Nephron progenitor cell (in vitro differentiated cells): ENCODE measurements around the gene SRY.
"Not testable (repeated sequence)": the region's sequence is repeated elsewhere in the genome, so short reads cannot be mapped to it uniquely, and the experiment has no call there.

Experiments used
- DNase-seq: peaks from one replicate; pipeline ENCODE4 v3.0.0; 2021
- H3K27ac Mint-ChIP-seq: 2 replicates; pipeline ENCODE4 v1.8.0; 2021; ENCODE audit warnings: mild to moderate bottlenecking, moderate library complexity, mixed read lengths
- H3K27me3 Mint-ChIP-seq: 2 replicates; pipeline ENCODE4 v1.8.0; 2021; ENCODE audit warnings: mild to moderate bottlenecking, low read depth, mixed read lengths; ENCODE audit not compliant: poor library complexity
- H3K36me3 Mint-ChIP-seq: 2 replicates; pipeline ENCODE4 v1.8.0; 2021; ENCODE audit warnings: low read depth, mixed read lengths
- H3K4me1 Mint-ChIP-seq: 2 replicates; pipeline ENCODE4 v1.8.0; 2021; ENCODE audit warnings: mixed read lengths
- H3K4me3 Mint-ChIP-seq: 2 replicates; pipeline ENCODE4 v1.8.0; 2021; ENCODE audit warnings: mild to moderate bottlenecking, moderate library complexity, mixed read lengths
- H3K9me3 Mint-ChIP-seq: 2 replicates; pipeline ENCODE4 v1.8.0; 2021; ENCODE audit warnings: mild to moderate bottlenecking, moderate library complexity, mixed read lengths
- TF ChIP-seq, protein P1 (sequence below): fragments of 200-600 bp; sonication (generic); IDR thresholded peaks from 2 replicates; pipeline ENCODE4 v1.5.0; 2021; ENCODE audit warnings: antibody characterized with exemption

Gene SRY

DNA sequence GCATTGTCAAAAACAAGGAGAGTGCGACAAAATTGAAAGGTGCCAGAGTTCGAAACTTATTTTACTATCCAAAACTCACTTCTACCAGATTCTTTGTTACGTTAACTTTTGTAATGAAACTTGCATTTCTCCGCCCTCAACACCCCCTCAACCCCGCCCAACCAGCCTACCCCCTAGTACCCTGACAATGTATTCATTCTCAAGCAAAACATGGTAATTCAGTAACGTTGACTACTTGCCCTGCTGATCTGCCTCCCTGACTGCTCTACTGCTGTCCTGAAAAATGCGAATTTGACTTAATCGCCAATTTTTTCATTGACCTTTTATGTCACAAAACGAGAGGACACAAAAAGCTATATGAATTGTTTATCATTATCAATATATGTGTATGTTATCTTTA lies at the start of gene SRY:
Gene SRY, minus strand, starts transcription at position 83 of the 400 bp plus-strand sequence. Its CDS starts 79 bp downstream, at position 4.
- H3K4me3 Mint-ChIP-seq: no peak within 1 kb of the TSS
- no peaks in the 10 kb centered on the region for H3K9me3 Mint-ChIP-seq
- no peak within 1 kb of the TSS for H3K27ac Mint-ChIP-seq
- no peaks in the 10 kb centered on the region for H3K27me3 Mint-ChIP-seq
- no peaks in the 10 kb centered on the region for H3K4me1 Mint-ChIP-seq
- no peak for DNase-seq
- TF ChIP-seq, protein P1, sequence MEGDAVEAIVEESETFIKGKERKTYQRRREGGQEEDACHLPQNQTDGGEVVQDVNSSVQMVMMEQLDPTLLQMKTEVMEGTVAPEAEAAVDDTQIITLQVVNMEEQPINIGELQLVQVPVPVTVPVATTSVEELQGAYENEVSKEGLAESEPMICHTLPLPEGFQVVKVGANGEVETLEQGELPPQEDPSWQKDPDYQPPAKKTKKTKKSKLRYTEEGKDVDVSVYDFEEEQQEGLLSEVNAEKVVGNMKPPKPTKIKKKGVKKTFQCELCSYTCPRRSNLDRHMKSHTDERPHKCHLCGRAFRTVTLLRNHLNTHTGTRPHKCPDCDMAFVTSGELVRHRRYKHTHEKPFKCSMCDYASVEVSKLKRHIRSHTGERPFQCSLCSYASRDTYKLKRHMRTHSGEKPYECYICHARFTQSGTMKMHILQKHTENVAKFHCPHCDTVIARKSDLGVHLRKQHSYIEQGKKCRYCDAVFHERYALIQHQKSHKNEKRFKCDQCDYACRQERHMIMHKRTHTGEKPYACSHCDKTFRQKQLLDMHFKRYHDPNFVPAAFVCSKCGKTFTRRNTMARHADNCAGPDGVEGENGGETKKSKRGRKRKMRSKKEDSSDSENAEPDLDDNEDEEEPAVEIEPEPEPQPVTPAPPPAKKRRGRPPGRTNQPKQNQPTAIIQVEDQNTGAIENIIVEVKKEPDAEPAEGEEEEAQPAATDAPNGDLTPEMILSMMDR: no peak
- H3K36me3 Mint-ChIP-seq: no peaks in the 10 kb centered on the region

DNA sequence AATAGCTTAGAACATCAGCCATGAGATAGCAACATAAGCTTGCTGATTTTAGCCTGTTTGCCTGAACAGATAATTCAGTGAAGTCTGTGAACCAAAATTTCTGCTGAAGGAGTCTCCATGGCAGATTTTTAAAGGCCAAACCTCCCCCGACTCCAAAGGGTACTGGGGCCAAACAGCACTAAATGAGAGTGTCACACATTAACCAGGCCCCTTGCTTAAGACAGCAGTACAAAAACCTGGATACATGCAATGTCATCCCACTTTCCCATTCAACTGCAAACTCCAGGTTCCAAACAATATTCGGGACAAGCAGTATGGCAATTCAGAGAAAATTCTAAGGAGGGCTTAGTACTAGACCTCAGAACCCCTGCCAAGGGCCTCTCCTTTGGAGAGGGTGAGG lies 49.6 kb upstream of the SRY start:
- Mint-ChIP-seq H3K4me1 (no peaks in the 10 kb centered on the region), H3K4me3 (no peak overlapping the region), H3K27ac (no peak overlapping the region), H3K9me3 (no peaks in the 10 kb centered on the region), H3K27me3 (no peaks in the 10 kb centered on the region), H3K36me3 (no peaks in the 10 kb centered on the region)
- TF ChIP-seq, protein P1: no peak
- DNase-seq: no peak

DNA sequence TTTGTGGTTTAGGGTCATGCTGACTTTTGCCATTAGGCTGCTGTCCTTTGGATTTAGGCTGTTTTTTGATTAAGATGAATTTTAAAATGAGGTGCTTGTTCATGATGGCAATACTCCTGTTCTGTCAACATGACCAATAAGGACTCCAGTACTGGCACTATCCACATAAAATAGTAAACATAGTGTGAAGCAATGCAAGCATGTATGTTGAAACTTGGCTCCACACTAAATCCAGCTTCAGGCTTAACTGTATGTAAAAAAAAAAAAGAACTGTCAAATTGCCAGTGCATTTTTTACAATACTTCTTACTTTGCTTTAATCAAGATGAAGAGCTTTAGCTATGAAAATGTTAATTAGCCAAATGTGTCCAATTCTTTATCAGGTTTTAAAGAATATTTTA lies 47.7 kb upstream of the SRY start:
- no peaks in the 10 kb centered on the region for H3K9me3 Mint-ChIP-seq
- no peak overlapping the region for H3K4me3 Mint-ChIP-seq

DNA sequence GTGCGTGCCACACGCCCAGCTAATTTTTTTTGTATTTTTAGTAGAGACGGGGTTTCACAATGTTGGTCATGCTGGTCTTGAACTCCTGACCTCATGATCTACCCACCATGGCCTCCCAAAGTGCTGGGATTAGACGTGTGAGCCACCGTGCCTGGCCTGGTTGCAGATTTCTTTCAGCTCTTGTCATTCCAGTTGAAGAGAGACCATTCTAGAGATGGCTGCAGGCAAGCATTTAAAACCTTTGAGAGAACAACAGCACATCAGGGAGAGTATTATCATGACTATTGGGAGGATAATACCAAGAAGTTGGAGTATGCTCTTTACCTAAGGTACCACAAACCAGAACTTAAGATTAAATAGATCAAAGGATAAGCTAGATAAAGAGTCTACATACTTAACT lies 41.0 kb upstream of the SRY start:
- H3K4me3 Mint-ChIP-seq: no peak overlapping the region
- H3K27me3 Mint-ChIP-seq: no peaks in the 10 kb centered on the region
- TF ChIP-seq, protein P1: no peak
- H3K9me3 Mint-ChIP-seq: no peaks in the 10 kb centered on the region
- no peak for DNase-seq
- no peaks in the 10 kb centered on the region for H3K4me1 Mint-ChIP-seq
- no peak overlapping the region for H3K27ac Mint-ChIP-seq
- no peaks in the 10 kb centered on the region for H3K36me3 Mint-ChIP-seq

More for the DNA sequence above, 47.7 kb upstream of the SRY start:
- H3K27ac Mint-ChIP-seq: no peak overlapping the region
- no peaks in the 10 kb centered on the region for H3K27me3 Mint-ChIP-seq
- no peak for DNase-seq
- H3K4me1 Mint-ChIP-seq: no peaks in the 10 kb centered on the region
- TF ChIP-seq, protein P1: no peak
- H3K36me3 Mint-ChIP-seq: no peaks in the 10 kb centered on the region

DNA sequence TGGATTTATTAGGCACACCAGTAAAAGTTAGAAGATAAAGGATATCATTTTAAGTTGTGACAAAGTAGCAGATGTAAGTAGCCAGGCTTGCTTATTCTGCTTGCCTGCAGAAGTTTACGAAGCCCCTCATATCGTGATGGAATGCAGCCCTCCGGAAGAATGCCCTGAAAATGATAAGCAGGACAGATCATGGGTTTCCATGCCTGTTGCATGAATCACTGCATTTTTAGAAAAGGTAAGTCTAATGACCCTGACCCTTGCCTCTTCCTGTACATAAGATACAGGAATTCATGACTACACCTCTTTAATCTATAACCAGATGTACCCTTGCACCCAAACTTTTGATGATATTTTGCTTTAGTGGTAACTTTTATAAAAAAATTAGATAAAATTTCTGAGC lies 37.0 kb upstream of the SRY start:
- no peaks in the 10 kb centered on the region for H3K36me3 Mint-ChIP-seq
- DNase-seq: no peak
- TF ChIP-seq, protein P1: no peak
- H3K4me3 Mint-ChIP-seq: no peak overlapping the region
- H3K27ac Mint-ChIP-seq: no peak overlapping the region
- no peaks in the 10 kb centered on the region for H3K4me1 Mint-ChIP-seq
- no peaks in the 10 kb centered on the region for H3K9me3 Mint-ChIP-seq
- no peaks in the 10 kb centered on the region for H3K27me3 Mint-ChIP-seq

DNA sequence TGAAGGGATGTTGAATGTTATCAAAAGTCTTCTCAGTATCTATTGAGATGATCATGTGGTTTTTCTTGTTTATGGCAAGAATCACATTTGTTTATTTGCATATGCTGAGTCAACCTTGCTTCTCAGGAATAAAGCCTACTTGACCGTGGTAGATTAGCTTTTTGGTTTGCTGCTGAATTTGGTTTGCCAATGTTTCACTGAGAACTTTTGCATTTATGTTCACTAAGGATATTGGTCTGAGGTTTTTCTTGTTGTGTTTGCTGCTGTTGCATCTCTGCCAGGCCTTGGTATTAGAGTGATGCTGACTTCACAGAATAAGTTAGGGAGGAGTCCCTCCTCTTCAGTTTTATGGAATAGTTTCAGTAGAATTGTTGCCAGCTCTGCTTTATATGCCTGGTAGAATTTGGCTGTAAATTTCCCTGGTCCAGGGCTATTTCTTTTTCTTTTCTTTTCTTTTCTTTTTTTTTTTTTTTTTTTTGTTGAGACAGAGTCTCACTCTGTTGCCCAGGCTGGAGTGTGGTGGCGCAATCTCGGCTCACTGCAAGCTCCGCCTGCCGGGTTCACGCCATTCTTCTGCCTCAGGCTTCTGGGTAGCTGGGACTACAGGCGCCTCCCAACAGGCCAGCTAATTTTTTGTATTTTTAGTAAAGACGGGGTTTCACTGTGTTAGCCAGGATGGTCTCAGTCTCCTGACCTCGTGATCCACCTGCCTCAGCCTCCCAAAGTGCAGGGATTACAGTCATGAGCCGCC lies 29.8 kb upstream of the SRY start:
- H3K4me3 Mint-ChIP-seq, H3K27me3 Mint-ChIP-seq, H3K27ac Mint-ChIP-seq: not testable (repeated sequence)

More for the DNA sequence above, 29.8 kb upstream of the SRY start:
- H3K9me3 Mint-ChIP-seq, H3K36me3 Mint-ChIP-seq, H3K4me1 Mint-ChIP-seq, DNase-seq: not testable (repeated sequence)
